Stimulated activated CD8-positive, alpha-beta memory T cell treated with anti-CD3 and anti-CD28 coated beads, Interleukin-12 subunit alpha, Interleukin-12 subunit beta, amount 100 ng/mL, for 4 hours (primary cell): ENCODE results near the gene KIAA0513.
"Not testable (repeated sequence)": the region's sequence is repeated elsewhere in the genome, so short reads cannot be mapped to it uniquely, and the experiment has no call there.

Source experiments
- DNase-seq: peaks from one replicate; pipeline ENCODE4 v3.0.0-alpha.2; 2020; ENCODE audit warnings: low read depth

KIAA0513 gene

GRCh38 chr16:85113168-85113733, 85.7 kb downstream of the KIAA0513 start:
- DNase-seq, result no peak

GRCh38 chr16:85113913-85114312, 86.3 kb downstream of the KIAA0513 start:
- DNase-seq, result no peak

GRCh38 chr16:85114909-85115567, 87.4 kb downstream of the KIAA0513 start:
- DNase-seq, result peak; percentile 63

- no peak for DNase-seq
Measured at GRCh38 chr16:85117418-85117817, 89.8 kb downstream of the KIAA0513 start.

- no peak for DNase-seq
Measured at GRCh38 chr16:85120006-85120340, 92.4 kb downstream of the KIAA0513 start.

- DNase-seq, result not testable (repeated sequence)
Measured at GRCh38 chr16:85123441-85123840, 95.8 kb downstream of the KIAA0513 start.

- no peak for DNase-seq
Measured at GRCh38 chr16:85123891-85124635, 96.5 kb downstream of the KIAA0513 start.

- no peak for DNase-seq
Measured at GRCh38 chr16:85124636-85125346, 97.2 kb downstream of the KIAA0513 start.

GRCh38 chr16:85125570-85126393, 98.2 kb downstream of the KIAA0513 start:
- no peak for DNase-seq

- DNase-seq, result no peak
Measured at GRCh38 chr16:85126394-85126704, 98.8 kb downstream of the KIAA0513 start.

GRCh38 chr16:85126705-85127378, 99.2 kb downstream of the KIAA0513 start:
- peak; percentile 17 for DNase-seq

- DNase-seq, result no peak
Measured at GRCh38 chr16:85127379-85127723, 99.8 kb downstream of the KIAA0513 start.

GRCh38 chr16:85128079-85128837, 100.7 kb downstream of the KIAA0513 start:
- DNase-seq, result no peak

GRCh38 chr16:85129876-85130704, 102.5 kb downstream of the KIAA0513 start:
- no peak for DNase-seq

- no peak for DNase-seq
Measured at GRCh38 chr16:85130705-85131028, 103.1 kb downstream of the KIAA0513 start.

- DNase-seq, result no peak
Measured at GRCh38 chr16:85132456-85133289, 105.1 kb downstream of the KIAA0513 start.

- no peak for DNase-seq
Measured at GRCh38 chr16:85133290-85133599, 105.7 kb downstream of the KIAA0513 start.

- DNase-seq, result no peak
Measured at GRCh38 chr16:85134076-85134788, 106.6 kb downstream of the KIAA0513 start.

- DNase-seq, result no peak
Measured at GRCh38 chr16:85134789-85135142, 107.2 kb downstream of the KIAA0513 start.
